Heart left ventricle (tissue), 13 donors: Measurements from ENCODE around the gene CACNA2D3.

Experiments used
- CTCF ChIP-seq, 12 donors: fragments of 200-600 bp; sonication (generic) in 4 of 12; IDR thresholded peaks; one replicate each; pipeline versions ENCODE4 v1.5.0 to v1.8.0; 2018 to 2022; ENCODE audit warnings: antibody characterized with exemption in 12 of 12, mild to moderate bottlenecking in 5 of 12
- POLR2A ChIP-seq, 2 donors: fragments of 450-650 bp; IDR thresholded peaks; one replicate each; pipeline ENCODE4 v1.6.1; 2017; ENCODE audit warnings: antibody characterized with exemption in 2 of 2, mild to moderate bottlenecking in 2 of 2, moderate library complexity in 2 of 2
- donor health status: ischemic (EF 13 %, LVEDD 7.1; RV severe dilation, severe dysfunction).
- donor health status: DM: no; HTN: yes; CAD: no.
- donor health status: DM: no; HTN: no; CAD: no.
- donor health status: ischemic (EF 25% LVEDD 6.9; RV normal size, moderate dysfunction).
- donor health status: ischemic (EF 25% LVEDD 5.7; RV mildly dilated, moderate dysfunction).
- donor health status: ischemic (EF 35%, LVEDD 5.7; RV mildly dilated, moderate dysfunction).
- donor health status: nonischemic (EF 11% LVEDD 7.7; RV severe dilation, severe dysfunction).
- donor health status: DM: yes; HTN: yes; CAD: no.
- donor health status: PGD.
- donor health status: ischemic (EF 29% LVEDD 5.4; RV normal size, mild dysfunction).
- donor health status: nonischemic (EF 23%, LVEDD 6.1; RV moderate dilation, normal function).

- no peak for TF ChIP-seq CTCF (IDR thresholded peaks at IDR 0.05)
- TF ChIP-seq POLR2A (IDR thresholded peaks at IDR 0.05): no peak
Observed at GRCh38 chr3:54570008-54570407, 447.7 kb downstream of the CACNA2D3 start.
